Calu3 (cell line): ENCODE measurements around the gene HBS1L. TPM values are rescaled to one million over a fixed set of nuclear protein-coding genes. Genes with fewer than 3 reads are reported as not detected.

ENCODE experiments used
- BruUV-seq: library from RNA; stranded (reverse); fragments of 400-500 nt; replicated peaks from 2 replicates; lab custom pipeline; 2021; lab: Mats Ljungman, UMichigan
- CTCF ChIA-PET: fragments of 300-600 bp; sonication (Branson Sonifier 250); formaldehyde crosslinking; loops from one replicate; lab custom pipeline; 2022; ENCODE audit warnings: antibody characterized with exemption; lab: Charles Lee
- DNase-seq: peaks from one replicate; pipeline ENCODE4 v3.0.0; 2022
- H3K27ac Mint-ChIP-seq: one replicate; pipeline ENCODE4 v1.8.0; 2022; ENCODE audit warnings: mixed read lengths; ENCODE audit not compliant: unreplicated experiment
- H3K27me3 Mint-ChIP-seq: one replicate; pipeline ENCODE4 v1.8.0; 2022; ENCODE audit warnings: mixed read lengths; ENCODE audit not compliant: unreplicated experiment
- H3K36me3 Mint-ChIP-seq: one replicate; pipeline ENCODE4 v1.8.0; 2022; ENCODE audit warnings: mild to moderate bottlenecking, moderate library complexity, mixed read lengths; ENCODE audit not compliant: insufficient read depth, unreplicated experiment
- H3K4me1 Mint-ChIP-seq: one replicate; pipeline ENCODE4 v1.8.0; 2022; ENCODE audit warnings: mild to moderate bottlenecking, low read depth, mixed read lengths; ENCODE audit not compliant: unreplicated experiment
- H3K4me3 Mint-ChIP-seq: one replicate; pipeline ENCODE4 v1.8.0; 2022; ENCODE audit warnings: mild to moderate bottlenecking, low read depth, moderate library complexity, mixed read lengths; ENCODE audit not compliant: unreplicated experiment
- H3K9me3 Mint-ChIP-seq: one replicate; pipeline ENCODE4 v1.8.0; 2022; ENCODE audit warnings: low read depth, mixed read lengths; ENCODE audit not compliant: unreplicated experiment
- CTCF ChIP-seq: fragments of 200-600 bp; IDR thresholded peaks from one replicate; pipeline ENCODE4 v1.8.0; 2022; ENCODE audit warnings: antibody characterized with exemption; ENCODE audit not compliant: unreplicated experiment
- intact Hi-C: fragments of 100-400 bp; cut with micrococcal nuclease; formaldehyde crosslinking; loops from one replicate; pipeline ENCODE4 v1.10.0; 2022; ENCODE audit not compliant: unreplicated experiment
- total RNA-seq: library from RNA; stranded (reverse); gene quantifications from 2 replicates; pipeline ENCODE4 v1.2.3, GENCODE V29; 2022

Gene HBS1L
- total RNA-seq, 1 experiment from 2014 or later: 50.0 TPM

- no peak for DNase-seq
- H3K4me3 Mint-ChIP-seq: no peak overlapping the region
- no peak overlapping the region for H3K27ac Mint-ChIP-seq
- no peaks in the 10 kb centered on the region for H3K9me3 Mint-ChIP-seq
- no peak for TF ChIP-seq CTCF
- no TSS peak for BruUV-seq
- CTCF ChIA-PET: no interaction called here
- H3K27me3 Mint-ChIP-seq: no peaks in the 10 kb centered on the region
- H3K36me3 Mint-ChIP-seq: peaks cover 8% of the 10 kb centered on the region
- peaks cover 14% of the 10 kb centered on the region for H3K4me1 Mint-ChIP-seq
- intact Hi-C loops: no loop called here
These were observed 10.8 kb downstream of the HBS1L start for GRCh38 chr6:135043846-135044245.

- Mint-ChIP-seq H3K9me3 (no peaks in the 10 kb centered on the region), H3K4me3 (no peak overlapping the region), H3K4me1 (peaks cover 11% of the 10 kb centered on the region), H3K27ac (no peak overlapping the region), H3K27me3 (no peaks in the 10 kb centered on the region), H3K36me3 (peaks cover 4% of the 10 kb centered on the region)
- TF ChIP-seq CTCF: no peak
- CTCF ChIA-PET: no interaction called here
- BruUV-seq: no TSS peak
- intact Hi-C loops: no loop called here
- no peak for DNase-seq
These were observed 11.3 kb downstream of the HBS1L start for GRCh38 chr6:135043364-135043763.

- Mint-ChIP-seq H3K4me1 (peaks cover 5% of the 10 kb centered on the region), H3K36me3 (peaks cover 4% of the 10 kb centered on the region), H3K27me3 (no peaks in the 10 kb centered on the region), H3K4me3 (no peak overlapping the region), H3K9me3 (no peaks in the 10 kb centered on the region), H3K27ac (no peak overlapping the region)
- CTCF ChIA-PET: no interaction called here
- no peak for TF ChIP-seq CTCF
- intact Hi-C loops: no loop called here
- no peak for DNase-seq
- BruUV-seq: no TSS peak
These were observed 16.3 kb downstream of the HBS1L start for GRCh38 chr6:135038335-135038734.

- Mint-ChIP-seq H3K36me3 (peaks cover 6% of the 10 kb centered on the region), H3K4me1 (peaks cover 13% of the 10 kb centered on the region), H3K27me3 (no peaks in the 10 kb centered on the region), H3K4me3 (no peak overlapping the region), H3K27ac (no peak overlapping the region), H3K9me3 (no peaks in the 10 kb centered on the region)
- TF ChIP-seq CTCF: no peak
- intact Hi-C loops: no loop called here
- CTCF ChIA-PET: no interaction called here
- no peak for DNase-seq
- BruUV-seq: no TSS peak
These were observed 17.1 kb downstream of the HBS1L start for GRCh38 chr6:135037541-135037940.
